Measurements from ENCODE around the gene CUL9.

DNA sequence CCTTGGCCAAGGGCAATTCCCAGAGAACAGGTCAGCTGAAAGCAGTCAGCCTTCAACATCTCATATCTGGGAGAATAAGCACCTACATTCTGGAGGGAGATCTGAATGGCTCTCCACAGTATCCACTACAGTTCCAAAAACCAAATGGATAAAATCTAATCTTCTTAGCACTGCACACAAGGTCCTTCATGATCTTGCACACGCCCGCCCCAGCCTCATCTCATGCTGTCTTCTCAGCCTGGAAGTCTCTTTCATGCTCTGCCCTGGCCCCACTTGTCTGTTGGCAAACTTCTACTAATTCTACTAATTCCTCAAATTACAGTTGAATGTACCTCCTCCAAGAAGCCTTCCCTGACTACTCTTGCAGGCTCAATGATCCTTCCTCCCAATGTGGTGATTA is 59.5 kb downstream of the CUL9 start:
- no peak for TF ChIP-seq CTCF (conservative IDR thresholded peaks at IDR 0.05; ENCODE audit: low read length)
- no peak for TF ChIP-seq EZH2phosphoT487 (IDR thresholded peaks at IDR 0.05; ENCODE audit: borderline replicate concordance, low read depth, low read length)
